ENCODE data around the gene APBB3.

Gene APBB3

GRCh38 chr5:140575309-140575708 is 10.9 kb upstream of the APBB3 start:
- DNase-seq (ENCODE audit: low spot score): no peak

DNA sequence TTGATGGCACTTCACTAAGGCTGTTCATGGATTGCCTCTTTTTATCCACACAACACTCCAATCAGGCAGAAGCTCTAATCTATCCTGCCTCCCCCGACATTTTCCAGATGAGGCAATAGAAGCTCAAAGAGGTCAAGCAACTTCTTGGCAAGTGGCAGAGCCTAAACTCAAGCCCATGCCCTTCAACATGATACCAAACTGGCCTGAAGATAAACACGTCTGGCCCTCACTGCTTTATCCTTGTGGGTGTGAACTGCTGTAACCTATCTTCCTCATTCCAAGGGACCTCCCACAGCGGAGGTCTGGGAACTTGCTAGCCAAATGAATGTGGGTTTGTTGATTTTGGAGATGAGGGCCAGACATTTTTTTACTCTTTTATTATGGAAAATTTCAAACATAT is 9.8 kb upstream of the APBB3 start:
- DNase-seq (ENCODE audit: low spot score): no peak

DNA sequence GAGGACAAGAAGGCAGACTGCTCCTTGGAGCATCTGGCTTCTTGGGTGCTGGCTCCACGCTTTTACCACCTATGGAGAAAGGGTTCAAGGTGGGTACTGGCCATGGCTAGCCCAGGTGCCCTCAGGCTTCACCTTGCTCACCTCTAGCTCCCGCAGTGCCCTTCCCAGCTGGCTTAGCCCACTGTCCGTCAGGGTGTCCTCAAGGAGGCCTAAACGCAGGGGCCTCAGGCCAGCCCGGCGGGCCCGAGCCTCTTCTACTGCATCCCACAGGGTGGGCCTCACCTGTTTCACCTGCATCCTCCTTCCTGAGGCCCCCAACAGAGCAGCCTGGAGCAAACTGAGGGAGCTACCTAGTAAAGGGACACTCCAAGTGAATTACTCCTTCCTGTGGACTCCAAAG is 9.3 kb upstream of the APBB3 start:
- no peak for DNase-seq (ENCODE audit: low spot score)

- no peak for DNase-seq (ENCODE audit: low spot score)
These were observed 6.7 kb upstream of the APBB3 start for GRCh38 chr5:140571105-140571504.

DNA sequence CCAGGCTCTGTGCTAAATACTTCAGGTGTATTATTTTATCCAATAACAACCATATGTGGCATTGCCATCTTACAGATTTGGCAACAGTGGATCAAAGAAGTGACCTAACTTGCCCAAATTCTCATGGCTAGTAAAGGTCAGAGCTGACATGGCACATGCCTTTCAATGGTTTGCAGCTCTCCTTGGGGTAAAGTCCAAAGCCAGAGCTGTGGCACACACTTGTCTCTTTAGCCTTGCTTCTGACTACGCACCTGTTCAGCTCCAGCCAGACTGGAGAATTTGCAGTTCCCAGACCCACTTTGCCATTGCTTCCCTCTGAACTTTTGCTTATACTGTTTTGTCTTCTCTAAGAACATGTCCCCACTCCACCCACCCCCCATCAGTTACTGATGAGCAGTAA is 6.1 kb upstream of the APBB3 start:
- no peak for DNase-seq (ENCODE audit: low spot score)

DNA sequence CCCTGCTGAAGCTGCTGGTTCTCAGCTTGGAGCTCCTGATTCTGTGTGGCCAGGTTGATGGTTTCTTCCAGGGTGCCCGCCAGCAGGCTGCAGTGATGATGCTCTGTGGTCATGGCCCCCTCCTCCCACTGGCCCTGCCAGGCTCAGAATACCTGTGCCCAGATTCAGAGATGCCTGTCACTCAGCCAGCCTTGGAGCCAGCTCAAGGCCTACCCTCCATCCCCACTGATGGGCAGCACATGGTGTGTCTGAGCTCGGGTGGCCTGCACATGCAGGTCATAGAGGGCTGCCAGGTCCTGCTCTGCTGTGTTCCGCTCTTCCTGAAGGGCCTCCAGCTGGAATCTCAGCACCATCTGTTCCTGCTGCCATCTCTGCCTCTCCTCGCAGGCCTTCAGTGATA is 5.7 kb upstream of the APBB3 start:
- no peak for DNase-seq (ENCODE audit: low spot score)

- peak; percentile 14 for DNase-seq (ENCODE audit: low spot score)
These were observed 4.8 kb upstream of the APBB3 start for GRCh38 chr5:140569197-140569596.

GRCh38 chr5:140568443-140569063 is 4.2 kb upstream of the APBB3 start:
- no peak for DNase-seq (ENCODE audit: low spot score)

- DNase-seq (ENCODE audit: low spot score): no peak
These were observed 3.5 kb upstream of the APBB3 start for GRCh38 chr5:140567871-140568270.

- no peak for DNase-seq (ENCODE audit: low spot score)
These were observed 2.9 kb upstream of the APBB3 start for GRCh38 chr5:140567136-140567818.

- DNase-seq (ENCODE audit: low spot score): no peak
These were observed 2.3 kb upstream of the APBB3 start for GRCh38 chr5:140566665-140567064.

DNA sequence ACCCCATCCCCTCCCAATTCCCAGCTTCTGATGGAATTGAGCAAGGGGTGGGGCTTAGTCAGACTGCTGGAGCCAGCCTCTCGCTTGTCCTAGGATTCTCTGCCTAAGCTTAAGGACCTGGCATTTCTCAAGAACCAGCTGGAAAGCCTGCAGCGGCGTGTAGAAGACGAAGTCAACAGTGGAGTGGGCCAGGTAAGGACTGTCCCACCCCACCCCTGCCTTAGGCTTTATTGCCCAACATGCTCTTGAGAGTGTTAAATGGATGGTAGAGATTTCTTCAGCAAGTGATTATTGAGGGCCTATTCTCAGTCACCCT is 1.3 kb upstream of the APBB3 start:
- no peak for DNase-seq (ENCODE audit: low spot score)

GRCh38 chr5:140565024-140565779 is 804 bp upstream of the APBB3 start:
- no peak for DNase-seq (ENCODE audit: low spot score)

DNA sequence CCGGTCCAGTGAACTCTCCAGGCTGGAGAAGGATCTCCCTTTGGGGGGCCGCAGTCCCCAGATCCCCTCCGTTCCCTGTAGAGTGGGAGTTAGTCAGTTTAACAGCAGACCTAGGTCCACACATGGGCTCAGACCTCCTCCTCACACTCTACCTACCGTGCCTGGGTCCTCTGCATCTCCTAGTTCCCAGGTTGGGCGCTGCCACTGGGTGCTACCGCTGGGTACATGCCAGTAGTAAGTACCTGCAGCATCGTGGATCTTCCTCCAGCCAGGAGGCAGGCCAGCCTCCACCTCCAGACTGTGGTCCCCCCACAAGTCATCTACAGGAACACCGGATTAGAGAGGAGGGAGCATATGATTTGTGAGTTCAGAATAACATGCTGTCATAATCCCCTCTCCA is 802 bp downstream of the APBB3 start:
- DNase-seq (ENCODE audit: low spot score): no peak

- no peak for DNase-seq (ENCODE audit: low spot score)
These were observed 2.5 kb downstream of the APBB3 start for GRCh38 chr5:140561753-140562523.

DNA sequence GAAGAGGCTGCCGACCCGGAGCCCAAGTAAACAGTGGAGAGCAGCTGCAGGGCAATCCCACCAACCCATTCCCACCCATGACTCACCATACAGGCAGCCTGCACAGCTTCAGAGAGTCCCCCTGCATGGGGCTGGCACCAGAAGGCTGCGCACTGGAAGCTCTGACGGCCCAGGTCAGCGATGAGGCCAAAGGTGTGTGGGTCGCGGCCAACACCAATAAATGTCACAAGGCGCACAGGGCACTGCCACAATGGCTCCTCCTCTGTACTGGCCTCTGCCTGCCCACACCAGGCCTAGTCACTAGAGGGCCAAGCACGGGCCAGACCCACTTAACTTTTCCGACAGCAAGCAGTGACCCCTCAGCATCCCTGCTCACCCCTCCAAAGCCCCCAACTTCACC is 4.2 kb downstream of the APBB3 start:
- no peak for DNase-seq (ENCODE audit: low spot score)

DNA sequence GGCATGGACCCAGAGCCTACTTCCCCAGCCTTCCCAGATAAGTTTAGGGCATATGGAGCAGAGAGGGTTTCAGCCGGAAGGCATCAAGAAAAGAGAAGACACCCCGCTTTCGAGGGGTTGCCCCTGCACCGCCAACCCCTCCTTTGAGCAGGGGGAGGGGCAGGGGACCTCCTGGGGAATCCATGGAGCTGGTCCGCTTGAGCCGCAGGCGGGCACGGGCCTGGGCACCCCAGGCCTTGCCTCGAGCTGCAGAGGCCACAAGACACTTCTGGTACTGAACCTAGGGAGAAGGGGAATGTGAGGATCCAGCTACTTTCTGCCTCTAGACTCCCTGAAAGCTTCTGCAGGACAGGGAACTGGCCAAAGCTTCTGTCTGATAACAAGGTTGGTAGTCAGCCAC is 5.9 kb downstream of the APBB3 start:
- no peak for DNase-seq (ENCODE audit: low spot score)

DNA sequence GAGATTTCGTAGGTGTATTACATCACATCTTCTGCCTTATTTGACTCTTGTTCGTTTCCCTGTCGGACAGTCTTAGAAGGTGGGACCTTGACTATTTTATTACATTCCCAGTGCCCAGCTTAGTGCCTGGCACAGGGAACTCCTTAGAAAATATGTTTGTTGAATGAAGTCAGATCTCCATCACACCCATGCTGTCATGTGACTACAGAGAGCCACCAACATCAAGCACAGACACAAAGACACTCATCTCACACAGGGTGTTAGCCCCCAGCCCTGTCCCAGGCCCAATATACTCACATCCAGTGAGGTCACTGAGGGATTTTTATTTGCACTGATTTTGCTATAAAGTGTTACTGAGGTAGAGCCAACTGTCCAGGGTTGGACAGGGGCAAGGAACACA is 6.4 kb downstream of the APBB3 start:
- DNase-seq (ENCODE audit: low spot score): no peak

GRCh38 chr5:140557136-140557805 is 7.1 kb downstream of the APBB3 start, which contains the start of gene SRA1:
Gene SRA1 (minus strand): TSS chr5:140557473. CDS start chr5:140557452, 21 bp downstream.
- DNase-seq (ENCODE audit: low spot score): peak; percentile 81

- DNase-seq (ENCODE audit: low spot score): no peak
These were observed 8.0 kb downstream of the APBB3 start for GRCh38 chr5:140556438-140556837.

- no peak for DNase-seq (ENCODE audit: low spot score)
These were observed 8.6 kb downstream of the APBB3 start for GRCh38 chr5:140555747-140556312.

DNA sequence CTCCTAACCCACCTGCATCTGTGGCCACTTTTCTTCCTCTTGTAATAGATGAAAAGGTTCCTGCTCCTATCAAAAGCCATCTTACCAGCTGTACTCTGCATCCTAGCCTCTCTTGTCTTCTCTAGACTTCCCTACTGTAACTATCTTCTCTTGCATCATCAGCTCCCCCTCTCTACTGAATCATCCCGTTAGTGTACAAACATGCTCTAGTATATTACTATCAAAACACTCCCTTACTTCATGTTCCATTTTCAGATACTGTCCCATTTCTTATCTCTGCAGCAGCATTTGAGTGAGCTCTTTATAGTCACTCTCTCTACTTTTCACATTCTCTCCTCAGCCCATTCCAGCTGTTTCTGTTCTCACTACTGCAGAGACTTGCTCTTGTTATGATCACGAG is 9.9 kb downstream of the APBB3 start:
- no peak for DNase-seq (ENCODE audit: low spot score)

Measured in CD4-positive, alpha-beta T cell treated with Interleukin-6 at 100 ng/mL for 8 hours (primary cell).